GM23338 (cell line): ENCODE results near the gene LRP1B. TPM values are rescaled to one million over a fixed set of nuclear protein-coding genes. Genes with fewer than 3 reads are reported as not detected.

Experiments used
- ATAC-seq: fragments of 200-7000 bp; cut with Tn5 transposase; 3 replicates; pipeline ENCODE4 v1.9.1; 2020
- DNase-seq: peaks from one replicate; pipeline ENCODE4 v3.0.0-alpha.2; 2015; ENCODE audit warnings: low spot score
- H2AFZ ChIP-seq: fragments of 200-600 bp; sonication (generic); 2 replicates; pipeline ENCODE4 v1.8.0; 2016; ENCODE audit warnings: antibody characterized with exemption, mild to moderate bottlenecking, moderate library complexity
- H3F3A ChIP-seq: fragments of 200-600 bp; sonication (generic); replicated peaks from 2 replicates; pipeline ENCODE4 v1.8.0; 2017; ENCODE audit warnings: antibody characterized with exemption, mixed run types, low read depth
- H3K27ac ChIP-seq: fragments of 200-600 bp; sonication (generic); 2 replicates; pipeline ENCODE4 v1.6.1; 2016; ENCODE audit warnings: low read depth
- H3K27me3 ChIP-seq: fragments of 200-600 bp; sonication (generic); 2 replicates; pipeline ENCODE4 v1.8.0; 2016; ENCODE audit warnings: mild to moderate bottlenecking, mixed run types, moderate library complexity; ENCODE audit not compliant: insufficient read depth
- H3K36me3 ChIP-seq: fragments of 200-600 bp; sonication (generic); 2 replicates; pipeline ENCODE4 v1.8.0; 2016; ENCODE audit warnings: mild to moderate bottlenecking; ENCODE audit not compliant: insufficient read depth
- H3K4me1 ChIP-seq: fragments of 200-600 bp; sonication (generic); 2 replicates; pipeline ENCODE4 v1.8.0; 2016; ENCODE audit warnings: mild to moderate bottlenecking, moderate library complexity; ENCODE audit not compliant: insufficient read depth
- H3K4me2 ChIP-seq: fragments of 200-600 bp; sonication (generic); 2 replicates; pipeline ENCODE4 v1.7.1; 2017; ENCODE audit warnings: mixed run types
- H3K4me3 ChIP-seq: fragments of 200-600 bp; sonication (generic); 2 replicates; pipeline ENCODE4 v1.6.1; 2016; ENCODE audit warnings: mixed run types
- H3K79me2 ChIP-seq: fragments of 200-600 bp; sonication (generic); replicated peaks from 2 replicates; pipeline ENCODE4 v1.8.0; 2017; ENCODE audit warnings: mild to moderate bottlenecking; ENCODE audit not compliant: insufficient read depth
- H3K9me2 ChIP-seq: fragments of 200-600 bp; sonication (generic); 2 replicates; pipeline ENCODE4 v1.8.0; 2017; ENCODE audit not compliant: insufficient read depth
- H4K20me1 ChIP-seq: fragments of 200-600 bp; sonication (generic); replicated peaks from 2 replicates; pipeline ENCODE4 v1.8.0; 2017; ENCODE audit warnings: mild to moderate bottlenecking; ENCODE audit not compliant: insufficient read depth
- H3K27ac Mint-ChIP-seq: 2 replicates; pipeline ENCODE4 v1.8.0; 2020; ENCODE audit warnings: inconsistent platforms, mild to moderate bottlenecking, moderate library complexity, mixed read lengths
- H3K27me3 Mint-ChIP-seq: 3 replicates; pipeline ENCODE4 v1.8.0; 2022; ENCODE audit warnings: low read depth, mild to moderate bottlenecking, moderate library complexity, mixed read lengths, inconsistent platforms; ENCODE audit not compliant: insufficient read depth, poor library complexity
- H3K36me3 Mint-ChIP-seq: 3 replicates; pipeline ENCODE4 v1.8.0; 2021; ENCODE audit warnings: low read depth, mild to moderate bottlenecking, inconsistent platforms, moderate library complexity, mixed read lengths
- H3K4me1 Mint-ChIP-seq: 3 replicates; pipeline ENCODE4 v1.8.0; 2020; ENCODE audit warnings: mild to moderate bottlenecking, inconsistent platforms, mixed read lengths
- H3K4me3 Mint-ChIP-seq: 3 replicates; pipeline ENCODE4 v1.8.0; 2021; ENCODE audit warnings: moderate library complexity, mild to moderate bottlenecking, inconsistent platforms, mixed read lengths
- H3K9me3 Mint-ChIP-seq: 3 replicates; pipeline ENCODE4 v1.8.0; 2020; ENCODE audit warnings: moderate library complexity, mild to moderate bottlenecking, inconsistent platforms, mixed read lengths
- CREB1 ChIP-seq: fragments of 250-450 bp; sonication (Bioruptor Pico); IDR thresholded peaks from 2 replicates; pipeline ENCODE4 v1.5.0; 2020; ENCODE audit warnings: low read depth, mild to moderate bottlenecking, moderate library complexity
- EZH2 ChIP-seq: fragments of 200-600 bp; sonication (generic); IDR thresholded peaks from one replicate; pipeline ENCODE4 v1.8.0; 2017; ENCODE audit warnings: antibody characterized with exemption, mild to moderate bottlenecking, low read depth; ENCODE audit not compliant: unreplicated experiment
- EZH2phosphoT487 ChIP-seq: fragments of 200-600 bp; sonication (generic); IDR thresholded peaks from one replicate; pipeline ENCODE4 v1.8.1; 2018; ENCODE audit warnings: antibody characterized with exemption; ENCODE audit not compliant: unreplicated experiment
- JUNB ChIP-seq: IDR thresholded peaks from one replicate; pipeline ENCODE4 v1.6.1; 2016; ENCODE audit warnings: antibody characterized with exemption; ENCODE audit not compliant: unreplicated experiment
- NANOG ChIP-seq: IDR thresholded peaks from 2 replicates; pipeline ENCODE4 v1.6.1; 2016; ENCODE audit warnings: antibody characterized with exemption, borderline replicate concordance
- POLR2AphosphoS5 ChIP-seq: IDR thresholded peaks from 2 replicates; pipeline ENCODE4 v1.6.1; 2016; ENCODE audit warnings: antibody characterized with exemption, low read depth
- REST ChIP-seq: IDR thresholded peaks from one replicate; pipeline ENCODE4 v1.6.1; 2018; ENCODE audit warnings: antibody characterized with exemption; ENCODE audit not compliant: unreplicated experiment
- ZNF114 ChIP-seq: fragments of 250-450 bp; sonication (Bioruptor Pico); IDR thresholded peaks from 2 replicates; pipeline ENCODE4 v1.5.0; 2020; ENCODE audit warnings: mild to moderate bottlenecking, moderate library complexity
- ZNF331 ChIP-seq: fragments of 250-450 bp; sonication (Bioruptor Pico); IDR thresholded peaks from 2 replicates; pipeline ENCODE4 v1.5.0; 2020; ENCODE audit warnings: low read depth, mild to moderate bottlenecking, moderate library complexity
- polyA plus RNA-seq: library from polyadenylated mRNA; unstranded; fragments of >200 nt; fragmentation: Nextera tagmentation; extraction: Ambion mirVana; gene quantifications from 2 replicates; pipeline ENCODE4 v1.2.1, GENCODE V29; 2016
- total RNA-seq: library from RNA; depleted of rRNA; stranded (reverse); fragments of >200 nt; shearing (Covaris generic); gene quantifications from 2 replicates; pipeline ENCODE4 v1.2.3, GENCODE V29; 2014
- TF ChIP-seq, protein P1 (sequence below): fragments of 250-450 bp; sonication (Bioruptor Pico); IDR thresholded peaks from 2 replicates; pipeline ENCODE4 v1.5.0; 2020; ENCODE audit warnings: mild to moderate bottlenecking, moderate library complexity

The LRP1B gene
- total and polyA plus RNA-seq, 2 experiments from 2014 or later: 0.15 to 0.97 TPM

GRCh38 chr2:140185076-140185475 is 1945.7 kb downstream of the LRP1B start:
- no peak overlapping the region for H3K27ac ChIP-seq
- H4K20me1 ChIP-seq: no peaks in the 10 kb centered on the region
- ATAC-seq (no peak), DNase-seq (no peak)
- no peaks in the 10 kb centered on the region for H3K9me3 Mint-ChIP-seq
- no peak overlapping the region for H2AFZ ChIP-seq
- H3K79me2 ChIP-seq: no peaks in the 10 kb centered on the region
- H3K27ac Mint-ChIP-seq: no peak overlapping the region
- no peak overlapping the region for H3K4me3 Mint-ChIP-seq
- no peaks in the 10 kb centered on the region for H3K27me3 ChIP-seq
- H3K4me3 ChIP-seq: no peak overlapping the region
- H3K4me2 ChIP-seq: no peak overlapping the region
- H3F3A ChIP-seq: no peaks in the 10 kb centered on the region
- TF ChIP-seq, protein P1, sequence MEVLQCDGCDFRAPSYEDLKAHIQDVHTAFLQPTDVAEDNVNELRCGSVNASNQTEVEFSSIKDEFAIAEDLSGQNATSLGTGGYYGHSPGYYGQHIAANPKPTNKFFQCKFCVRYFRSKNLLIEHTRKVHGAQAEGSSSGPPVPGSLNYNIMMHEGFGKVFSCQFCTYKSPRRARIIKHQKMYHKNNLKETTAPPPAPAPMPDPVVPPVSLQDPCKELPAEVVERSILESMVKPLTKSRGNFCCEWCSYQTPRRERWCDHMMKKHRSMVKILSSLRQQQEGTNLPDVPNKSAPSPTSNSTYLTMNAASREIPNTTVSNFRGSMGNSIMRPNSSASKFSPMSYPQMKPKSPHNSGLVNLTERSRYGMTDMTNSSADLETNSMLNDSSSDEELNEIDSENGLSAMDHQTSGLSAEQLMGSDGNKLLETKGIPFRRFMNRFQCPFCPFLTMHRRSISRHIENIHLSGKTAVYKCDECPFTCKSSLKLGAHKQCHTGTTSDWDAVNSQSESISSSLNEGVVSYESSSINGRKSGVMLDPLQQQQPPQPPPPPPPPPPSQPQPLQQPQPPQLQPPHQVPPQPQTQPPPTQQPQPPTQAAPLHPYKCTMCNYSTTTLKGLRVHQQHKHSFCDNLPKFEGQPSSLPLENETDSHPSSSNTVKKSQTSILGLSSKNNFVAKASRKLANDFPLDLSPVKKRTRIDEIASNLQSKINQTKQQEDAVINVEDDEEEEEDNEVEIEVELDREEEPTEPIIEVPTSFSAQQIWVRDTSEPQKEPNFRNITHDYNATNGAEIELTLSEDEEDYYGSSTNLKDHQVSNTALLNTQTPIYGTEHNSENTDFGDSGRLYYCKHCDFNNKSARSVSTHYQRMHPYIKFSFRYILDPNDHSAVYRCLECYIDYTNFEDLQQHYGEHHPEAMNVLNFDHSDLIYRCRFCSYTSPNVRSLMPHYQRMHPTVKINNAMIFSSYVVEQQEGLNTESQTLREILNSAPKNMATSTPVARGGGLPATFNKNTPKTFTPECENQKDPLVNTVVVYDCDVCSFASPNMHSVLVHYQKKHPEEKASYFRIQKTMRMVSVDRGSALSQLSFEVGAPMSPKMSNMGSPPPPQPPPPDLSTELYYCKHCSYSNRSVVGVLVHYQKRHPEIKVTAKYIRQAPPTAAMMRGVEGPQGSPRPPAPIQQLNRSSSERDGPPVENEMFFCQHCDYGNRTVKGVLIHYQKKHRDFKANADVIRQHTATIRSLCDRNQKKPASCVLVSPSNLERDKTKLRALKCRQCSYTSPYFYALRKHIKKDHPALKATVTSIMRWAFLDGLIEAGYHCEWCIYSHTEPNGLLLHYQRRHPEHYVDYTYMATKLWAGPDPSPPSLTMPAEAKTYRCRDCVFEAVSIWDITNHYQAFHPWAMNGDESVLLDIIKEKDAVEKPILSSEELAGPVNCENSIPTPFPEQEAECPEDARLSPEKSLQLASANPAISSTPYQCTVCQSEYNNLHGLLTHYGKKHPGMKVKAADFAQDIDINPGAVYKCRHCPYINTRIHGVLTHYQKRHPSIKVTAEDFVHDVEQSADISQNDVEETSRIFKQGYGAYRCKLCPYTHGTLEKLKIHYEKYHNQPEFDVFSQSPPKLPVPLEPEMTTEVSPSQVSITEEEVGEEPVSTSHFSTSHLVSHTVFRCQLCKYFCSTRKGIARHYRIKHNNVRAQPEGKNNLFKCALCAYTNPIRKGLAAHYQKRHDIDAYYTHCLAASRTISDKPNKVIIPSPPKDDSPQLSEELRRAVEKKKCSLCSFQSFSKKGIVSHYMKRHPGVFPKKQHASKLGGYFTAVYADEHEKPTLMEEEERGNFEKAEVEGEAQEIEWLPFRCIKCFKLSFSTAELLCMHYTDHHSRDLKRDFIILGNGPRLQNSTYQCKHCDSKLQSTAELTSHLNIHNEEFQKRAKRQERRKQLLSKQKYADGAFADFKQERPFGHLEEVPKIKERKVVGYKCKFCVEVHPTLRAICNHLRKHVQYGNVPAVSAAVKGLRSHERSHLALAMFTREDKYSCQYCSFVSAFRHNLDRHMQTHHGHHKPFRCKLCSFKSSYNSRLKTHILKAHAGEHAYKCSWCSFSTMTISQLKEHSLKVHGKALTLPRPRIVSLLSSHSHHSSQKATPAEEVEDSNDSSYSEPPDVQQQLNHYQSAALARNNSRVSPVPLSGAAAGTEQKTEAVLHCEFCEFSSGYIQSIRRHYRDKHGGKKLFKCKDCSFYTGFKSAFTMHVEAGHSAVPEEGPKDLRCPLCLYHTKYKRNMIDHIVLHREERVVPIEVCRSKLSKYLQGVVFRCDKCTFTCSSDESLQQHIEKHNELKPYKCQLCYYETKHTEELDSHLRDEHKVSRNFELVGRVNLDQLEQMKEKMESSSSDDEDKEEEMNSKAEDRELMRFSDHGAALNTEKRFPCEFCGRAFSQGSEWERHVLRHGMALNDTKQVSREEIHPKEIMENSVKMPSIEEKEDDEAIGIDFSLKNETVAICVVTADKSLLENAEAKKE (CRISPR knock-in tag): no peak
- TF ChIP-seq EZH2: no peak
- TF ChIP-seq EZH2phosphoT487: no peak
- TF ChIP-seq REST: no peak
- no peak for TF ChIP-seq ZNF114
- no peak for TF ChIP-seq JUNB
- no peak for TF ChIP-seq CREB1
- no peak for TF ChIP-seq ZNF331
- no peak for TF ChIP-seq POLR2AphosphoS5
- TF ChIP-seq NANOG: no peak
- H3K9me2 ChIP-seq: no peaks in the 10 kb centered on the region
- H3K36me3 Mint-ChIP-seq: no peaks in the 10 kb centered on the region
- no peaks in the 10 kb centered on the region for H3K27me3 Mint-ChIP-seq
- H3K4me1 ChIP-seq: no peaks in the 10 kb centered on the region
- no peaks in the 10 kb centered on the region for H3K36me3 ChIP-seq
- peaks cover 15% of the 10 kb centered on the region; the same call in 2 of the 3 replicates for H3K4me1 Mint-ChIP-seq
